Measurements from ENCODE around the gene CGB8. TPM values are rescaled to one million over a fixed set of nuclear protein-coding genes. Genes with fewer than 3 reads are reported as not detected.
A peak's percentile ranks its signal among the peaks of the same experiment; 100 is the strongest.
"Not testable (repeated sequence)": the region's sequence is repeated elsewhere in the genome, so short reads cannot be mapped to it uniquely, and the experiment has no call there.

The CGB8 gene
- polyA plus RNA-seq, 1 donor from 2014 or later, result not detected

- Mint-ChIP-seq H3K27me3 (peaks cover 40% of the 10 kb centered on the region), H3K4me3 (peak overlapping the region; percentile 77 to 93 (median 84)), H3K27ac (peak overlapping the region in 1 of 3 donors; percentile 31), H3K4me1 (peaks cover 4 to 14% (median 11%) of the 10 kb centered on the region in 3 donors)
- H3K9me3 Mint-ChIP-seq, H3K36me3 Mint-ChIP-seq: not testable (repeated sequence)
Measured at GRCh38 chr19:49056902-49057596, 8.1 kb upstream of the CGB8 start.

DNA sequence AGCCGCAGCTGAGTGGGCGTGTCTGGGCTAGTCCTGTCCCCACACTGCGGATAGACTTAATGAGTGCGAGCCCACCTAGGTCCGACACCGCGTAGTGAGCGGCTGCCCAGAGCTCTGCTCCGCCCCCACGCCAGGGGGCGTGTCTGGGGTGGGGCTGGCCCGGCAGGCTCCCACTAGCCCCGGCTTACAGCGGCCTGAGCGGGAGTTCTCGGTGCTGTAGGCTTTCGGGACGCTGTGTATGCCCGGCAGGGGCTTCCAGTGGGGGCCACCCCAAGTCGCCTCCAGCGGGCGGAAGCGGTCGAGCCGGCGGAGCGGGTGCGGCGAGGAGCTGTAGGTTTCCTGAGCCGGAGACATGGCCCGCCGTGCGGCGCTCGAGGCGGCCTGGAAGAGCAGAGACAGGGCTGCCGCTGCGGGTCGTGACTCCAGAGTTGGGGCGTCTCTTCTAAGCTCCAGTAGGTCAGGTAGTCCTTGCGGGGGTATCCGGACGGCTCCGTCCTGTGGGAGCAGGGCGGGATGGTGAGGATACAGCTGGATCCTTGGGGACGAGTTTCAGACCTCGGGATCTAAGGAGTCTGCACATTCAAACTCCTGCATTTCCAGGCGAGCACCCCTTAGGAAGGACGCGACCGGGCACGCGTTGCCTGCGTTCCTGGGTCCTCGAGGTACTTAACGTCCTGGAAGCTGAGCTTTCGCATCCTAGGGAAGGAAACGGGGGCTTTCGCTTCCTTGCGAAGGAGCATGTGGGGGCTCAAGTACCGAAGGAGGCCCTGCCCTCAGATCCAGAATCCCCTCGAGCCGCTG is 7.4 kb upstream of the CGB8 start:
- Mint-ChIP-seq H3K4me3 (peak overlapping the region; percentile 77 to 93 (median 84)), H3K27ac (peak overlapping the region in 1 of 3 donors; percentile 31), H3K27me3 (peaks cover 35% of the 10 kb centered on the region), H3K36me3 (peaks cover 3% of the 10 kb centered on the region), H3K9me3 (no peaks in the 10 kb centered on the region), H3K4me1 (peaks cover 4 to 14% (median 11%) of the 10 kb centered on the region in 3 donors)

DNA sequence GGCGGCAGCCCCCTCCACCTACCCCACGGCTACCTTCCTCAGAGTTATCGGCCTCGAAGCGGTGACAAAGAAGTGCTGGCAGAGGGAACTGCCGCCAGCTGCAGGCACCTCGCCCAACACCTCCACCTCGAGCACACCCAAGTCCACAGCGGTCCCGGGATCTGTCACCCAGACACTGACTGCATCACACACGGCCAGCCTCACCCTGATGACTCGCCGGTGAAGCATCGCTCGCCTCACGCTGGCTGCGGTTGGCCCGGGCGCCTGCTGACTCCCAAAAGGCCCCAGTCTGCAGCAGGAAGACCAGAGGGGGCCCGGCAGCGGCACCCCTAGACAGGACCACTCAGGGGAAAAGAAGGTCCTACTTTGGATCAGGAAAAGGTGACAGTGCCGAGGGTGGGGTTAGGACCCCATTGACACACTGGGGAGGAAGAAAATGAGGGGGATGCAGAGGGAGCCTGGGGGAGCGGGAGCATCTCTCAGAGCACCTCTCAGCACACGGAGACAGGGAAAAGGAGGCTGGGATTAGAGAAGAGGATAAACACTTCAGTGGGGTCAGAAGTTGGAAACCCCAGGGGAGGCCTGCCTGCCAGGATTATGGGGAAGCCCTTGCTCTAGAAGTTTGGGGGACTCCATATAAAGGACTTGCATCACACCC is 1.6 kb upstream of the CGB8 start:
- H3K4me1 Mint-ChIP-seq, H3K27ac Mint-ChIP-seq, H3K9me3 Mint-ChIP-seq, H3K36me3 Mint-ChIP-seq, H3K27me3 Mint-ChIP-seq: not testable (repeated sequence)
- H3K4me3 Mint-ChIP-seq, result peak overlapping the region in 1 of 4 donors; percentile 5

- H3K4me3 Mint-ChIP-seq, H3K36me3 Mint-ChIP-seq, H3K4me1 Mint-ChIP-seq, H3K27me3 Mint-ChIP-seq, H3K27ac Mint-ChIP-seq, H3K9me3 Mint-ChIP-seq: not testable (repeated sequence)
Measured at GRCh38 chr19:49049834-49050233, 923 bp upstream of the CGB8 start.

DNA sequence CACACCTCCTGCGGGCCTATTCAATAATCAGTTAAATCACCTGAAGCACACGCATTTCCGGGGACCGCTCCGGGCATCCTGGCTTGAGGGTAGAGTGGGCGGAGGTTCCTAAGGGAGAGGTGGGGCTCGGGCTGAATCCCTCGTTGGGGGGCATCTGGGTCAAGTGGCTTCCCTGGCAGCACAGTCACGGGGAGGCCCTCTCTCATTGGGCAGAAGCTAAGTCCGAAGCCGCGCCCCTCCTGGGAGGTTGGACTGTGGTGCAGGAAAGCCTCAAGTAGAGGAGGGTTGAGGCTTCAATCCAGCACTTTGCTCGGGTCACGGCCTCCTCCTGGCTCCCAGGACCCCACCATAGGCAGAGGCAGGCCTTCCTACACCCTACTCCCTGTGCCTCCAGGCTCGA is 5.4 kb downstream of the CGB8 start, which contains the start of gene CGB5:
Gene CGB5, plus strand, starts transcription at position 301 of the 400 bp plus-strand sequence. CDS start 362 bp downstream, outside the sequence.
- H3K27ac Mint-ChIP-seq, H3K4me1 Mint-ChIP-seq, H3K4me3 Mint-ChIP-seq, H3K27me3 Mint-ChIP-seq, H3K36me3 Mint-ChIP-seq, H3K9me3 Mint-ChIP-seq: not testable (repeated sequence)

DNA sequence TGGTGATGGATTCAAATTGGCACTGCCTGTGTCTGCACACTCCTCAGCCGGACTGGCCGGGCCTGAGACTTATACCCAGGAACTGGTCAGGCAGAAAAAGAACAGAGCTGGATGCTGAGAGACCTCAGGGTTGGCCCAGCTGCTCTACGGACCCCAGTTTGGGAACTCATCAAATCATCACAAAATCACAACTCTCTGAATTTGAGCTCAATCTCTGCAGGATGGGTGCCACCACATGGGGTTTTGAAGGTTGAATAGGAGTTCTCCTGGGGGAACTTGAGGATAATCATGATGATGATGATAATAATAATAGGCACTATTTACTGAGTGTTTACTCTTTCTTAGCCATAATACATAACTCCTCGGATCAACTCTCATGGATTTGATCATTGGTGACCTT is 6.2 kb downstream of the CGB8 start:
- H3K4me3 Mint-ChIP-seq, H3K27me3 Mint-ChIP-seq, H3K27ac Mint-ChIP-seq, H3K36me3 Mint-ChIP-seq, H3K4me1 Mint-ChIP-seq, H3K9me3 Mint-ChIP-seq: not testable (repeated sequence)

GRCh38 chr19:49042177-49042576 is 6.7 kb downstream of the CGB8 start:
- no peaks in the 10 kb centered on the region for H3K9me3 Mint-ChIP-seq
- H3K4me1 Mint-ChIP-seq, result no peaks in the 10 kb centered on the region
- H3K27me3 Mint-ChIP-seq, result no peaks in the 10 kb centered on the region
- H3K27ac Mint-ChIP-seq, result no peak overlapping the region
- peaks cover 2% of the 10 kb centered on the region for H3K36me3 Mint-ChIP-seq
- H3K4me3 Mint-ChIP-seq, result no peak overlapping the region

GRCh38 chr19:49039736-49040135 is 9.2 kb downstream of the CGB8 start:
- not testable (repeated sequence) for H3K9me3 Mint-ChIP-seq, H3K4me3 Mint-ChIP-seq, H3K36me3 Mint-ChIP-seq, H3K27me3 Mint-ChIP-seq, H3K4me1 Mint-ChIP-seq, H3K27ac Mint-ChIP-seq

DNA sequence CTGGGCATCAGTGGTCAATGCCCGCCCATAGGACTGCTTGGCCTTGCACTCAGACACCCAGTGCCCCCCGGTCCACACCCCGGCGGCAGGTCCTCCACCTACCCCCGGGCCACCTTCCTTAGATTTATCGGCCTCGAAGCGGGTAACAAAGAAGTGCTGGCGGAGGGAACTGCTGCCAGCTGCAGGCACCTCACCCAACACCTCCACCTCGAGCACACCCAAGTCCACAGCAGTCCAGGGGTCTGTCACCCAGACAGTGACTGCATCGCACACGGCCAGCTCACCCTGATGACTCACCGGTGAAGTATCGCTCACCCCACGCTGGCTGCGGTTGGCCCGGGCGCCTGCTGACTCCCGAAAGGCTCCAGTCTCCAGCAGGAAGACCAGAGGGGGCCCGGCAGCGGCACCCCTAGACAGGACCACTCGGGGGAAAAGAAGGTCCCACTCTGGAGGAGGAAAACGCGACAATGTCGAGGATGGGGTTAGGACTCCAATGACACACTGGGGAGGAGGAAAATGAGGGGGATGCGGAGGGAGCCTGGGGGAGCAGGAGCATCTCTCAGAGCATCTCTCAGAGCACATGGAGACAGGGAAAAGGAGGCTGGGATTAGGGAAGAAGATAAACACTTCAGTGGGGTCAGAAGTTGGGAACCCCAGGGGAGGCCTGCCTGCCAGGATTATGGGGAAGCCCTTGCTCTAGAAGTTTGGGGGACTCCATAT is 10.2 kb downstream of the CGB8 start:
- not testable (repeated sequence) for H3K36me3 Mint-ChIP-seq, H3K4me1 Mint-ChIP-seq, H3K27me3 Mint-ChIP-seq, H3K4me3 Mint-ChIP-seq, H3K9me3 Mint-ChIP-seq, H3K27ac Mint-ChIP-seq

- not testable (repeated sequence) for H3K4me3 Mint-ChIP-seq
Measured at GRCh38 chr19:49038111-49038510, 10.8 kb downstream of the CGB8 start.

DNA sequence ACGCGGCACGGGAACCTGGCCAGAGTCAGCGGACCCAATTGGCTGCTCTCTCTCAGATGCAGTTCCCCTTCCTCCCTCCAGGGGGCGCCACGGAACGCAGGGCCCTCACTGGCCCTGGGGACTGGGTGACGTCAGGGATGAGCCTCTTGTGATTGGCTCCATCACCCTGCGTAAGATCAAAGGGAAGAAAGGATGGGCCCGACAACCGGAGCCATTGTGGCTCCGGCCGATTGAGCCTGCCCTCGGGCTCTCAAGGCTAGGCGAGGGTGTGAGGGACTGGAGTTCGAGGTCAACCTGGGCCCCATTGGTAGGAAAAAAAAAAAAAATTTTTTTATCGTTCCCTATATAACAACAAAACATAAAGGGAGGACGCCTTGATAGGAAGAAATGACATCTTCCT is 12.1 kb downstream of the CGB8 start, which contains the start of gene CGB1:
Gene CGB1, minus strand, starts transcription at position 81 of the 400 bp plus-strand sequence. CDS start 184 bp downstream, outside the sequence.
- H3K27ac Mint-ChIP-seq, H3K36me3 Mint-ChIP-seq, H3K4me3 Mint-ChIP-seq, H3K27me3 Mint-ChIP-seq, H3K4me1 Mint-ChIP-seq, H3K9me3 Mint-ChIP-seq: not testable (repeated sequence)

More at GRCh38 chr19:49038111-49038510, 10.8 kb downstream of the CGB8 start:
- not testable (repeated sequence) for H3K9me3 Mint-ChIP-seq, H3K36me3 Mint-ChIP-seq, H3K4me1 Mint-ChIP-seq, H3K27ac Mint-ChIP-seq, H3K27me3 Mint-ChIP-seq

DNA sequence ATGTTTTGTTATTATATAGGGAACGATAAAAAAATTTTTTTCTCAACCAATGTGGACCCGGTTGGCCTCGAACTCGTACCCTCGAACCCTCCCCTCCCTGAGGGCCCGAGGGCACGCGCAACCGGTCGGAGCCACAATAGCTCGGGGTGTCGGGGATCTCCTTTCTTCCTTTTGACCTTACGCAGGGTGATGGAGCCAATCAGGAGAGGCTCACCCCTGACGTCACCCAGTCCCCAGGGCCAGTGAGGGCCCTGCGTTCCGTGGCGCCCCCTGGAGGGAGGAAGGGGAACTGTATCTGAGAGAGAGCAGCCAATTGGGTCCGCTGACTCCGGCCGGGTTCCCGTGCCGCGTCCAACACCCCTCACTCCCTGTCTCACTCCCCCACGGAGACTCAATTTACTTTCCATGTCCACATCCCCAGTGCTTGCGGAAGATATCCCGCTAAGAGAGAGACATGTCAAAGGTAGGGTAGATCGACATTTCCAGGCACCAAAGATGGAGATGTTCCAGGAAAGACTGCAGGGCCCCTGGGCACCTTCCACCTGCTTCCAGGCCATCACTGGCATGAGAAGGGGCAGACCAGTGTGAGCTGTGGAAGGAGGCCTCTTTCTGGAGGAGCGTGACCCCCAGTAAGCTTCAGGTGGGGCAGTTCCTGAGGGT is 17.1 kb downstream of the CGB8 start, which contains the start of gene CGB2:
Gene CGB2, plus strand, starts transcription at position 249 of the 660 bp plus-strand sequence. Its CDS starts 206 bp downstream, at position 455.
- H3K4me1 Mint-ChIP-seq, H3K4me3 Mint-ChIP-seq, H3K9me3 Mint-ChIP-seq, H3K36me3 Mint-ChIP-seq, H3K27me3 Mint-ChIP-seq, H3K27ac Mint-ChIP-seq: not testable (repeated sequence)

GRCh38 chr19:49030323-49030722 is 18.6 kb downstream of the CGB8 start:
- H3K27ac Mint-ChIP-seq, H3K36me3 Mint-ChIP-seq, H3K9me3 Mint-ChIP-seq, H3K4me3 Mint-ChIP-seq, H3K4me1 Mint-ChIP-seq, H3K27me3 Mint-ChIP-seq: not testable (repeated sequence)

DNA sequence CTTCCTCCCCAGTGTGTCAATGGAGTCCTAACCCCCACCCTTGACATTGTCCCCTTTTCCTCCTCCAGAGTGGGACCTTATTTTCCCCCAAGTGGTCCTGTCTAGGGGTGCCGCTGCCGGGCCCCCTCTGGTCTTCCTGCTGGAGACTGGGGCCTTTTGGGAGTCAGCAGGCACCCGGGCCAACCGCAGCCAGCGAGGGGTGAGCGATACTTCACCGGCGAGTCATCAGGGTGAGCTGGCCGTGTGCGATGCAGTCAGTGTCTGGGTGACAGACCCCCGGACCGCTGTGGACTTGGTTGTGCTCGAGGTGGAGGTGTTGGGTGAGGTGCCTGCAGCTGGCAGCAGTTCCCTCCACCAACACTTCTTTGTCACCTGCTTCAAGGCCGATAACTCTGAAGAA is 19.2 kb downstream of the CGB8 start:
- not testable (repeated sequence) for H3K36me3 Mint-ChIP-seq

More for the DNA sequence above, 19.2 kb downstream of the CGB8 start:
- H3K4me3 Mint-ChIP-seq, H3K27me3 Mint-ChIP-seq, H3K27ac Mint-ChIP-seq, H3K4me1 Mint-ChIP-seq, H3K9me3 Mint-ChIP-seq: not testable (repeated sequence)
